ENCODE data around the gene NTN5. TPM values are rescaled to one million over a fixed set of nuclear protein-coding genes. Genes with fewer than 3 reads are reported as not detected.
A peak's percentile ranks its signal among the peaks of the same experiment; 100 is the strongest.

Gene NTN5
- total and polyA plus RNA-seq, 10 of the 15 experiments (the other 5 are each of a cell fraction or from before 2014, with no cell fraction given), result 0.07 to 0.22 TPM; not detected in 8

DNA sequence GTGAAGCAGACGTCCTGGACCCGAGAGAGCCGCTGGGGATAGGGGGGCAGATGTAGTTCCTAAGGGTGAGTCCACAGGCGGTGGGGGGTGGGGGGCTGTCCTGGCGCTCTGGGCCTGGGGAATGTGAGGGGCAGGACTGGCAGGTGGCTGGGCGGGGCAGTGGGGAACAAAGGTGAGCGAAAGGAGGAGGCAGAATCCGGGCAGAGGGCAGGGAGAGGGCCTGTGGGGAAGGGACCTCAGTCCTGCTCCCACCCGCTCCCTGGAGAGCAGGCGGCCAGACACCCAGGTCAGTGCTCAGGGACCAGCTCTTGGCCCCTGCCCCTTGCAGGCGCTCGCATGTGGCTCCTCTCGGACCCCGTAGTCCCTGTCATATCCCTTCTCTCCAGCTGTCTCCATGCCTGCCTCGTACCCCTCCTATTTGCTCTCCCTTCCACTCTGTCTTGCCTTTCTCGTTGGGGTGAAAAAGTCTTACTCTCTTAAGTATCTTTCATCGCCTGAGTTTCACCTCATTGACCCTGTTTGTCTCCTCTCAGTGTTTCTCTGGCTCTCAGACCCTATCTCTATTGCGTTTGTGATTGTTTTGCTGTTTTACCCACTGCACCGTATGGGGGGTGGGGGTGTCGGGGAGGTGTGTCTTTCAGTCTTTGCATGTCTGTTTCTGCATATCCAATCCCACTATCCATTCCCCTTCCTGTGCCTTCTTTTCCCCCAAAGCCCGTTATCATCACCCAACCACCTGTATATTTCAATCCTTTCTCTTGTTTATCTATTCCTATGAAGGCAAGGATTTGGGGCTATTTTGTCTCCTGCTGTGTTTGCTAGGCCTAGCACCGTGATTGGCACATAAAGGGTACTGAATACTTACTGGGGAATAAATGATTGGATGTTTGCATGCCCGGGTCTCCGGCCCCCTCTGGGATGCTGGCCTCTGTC lies 47.8 kb downstream of the NTN5 start:
- BruUV-seq (replicated peaks), result no TSS peak
- Histone ChIP-seq H3K9me3 (replicated peaks; ENCODE audit: control insufficient read depth, insufficient read depth, low read length) (no peaks in the 10 kb centered on the region), H3K4me3 (peak overlapping the region; percentile 68; the same call in 1 of the 2 replicates), H3K4me2 (ENCODE audit: control insufficient read depth, insufficient read depth) (peak overlapping the region; percentile 97), H4K20me1 (ENCODE audit: control insufficient read depth, insufficient read depth) (no peaks in the 10 kb centered on the region), H3K36me3 (ENCODE audit: control insufficient read depth in 2 of 2, insufficient read depth in 2 of 2, low read length in 1 of 2) (peaks cover 2 to 8% of the 10 kb centered on the region in 2 experiments; a peak in 2 of 4 replicates), H3K27ac (ENCODE audit: control insufficient read depth, insufficient read depth) (peak overlapping the region; percentile 67; the same call in 1 of the 2 replicates), H3K79me2 (ENCODE audit: control insufficient read depth, insufficient read depth, low read length) (peaks cover 20% of the 10 kb centered on the region), H2AFZ (ENCODE audit: control insufficient read depth, low read depth, low read length) (no peak overlapping the region), H3K4me1 (ENCODE audit: control insufficient read depth, insufficient read depth, low read length) (peaks cover 18% of the 10 kb centered on the region), H3K9ac (ENCODE audit: control insufficient read depth, insufficient read depth, low read length) (peak overlapping the region; percentile 64), H3K27me3 (replicated peaks in 1 of 2; ENCODE audit: control insufficient read depth in 2 of 2, insufficient read depth in 2 of 2, low read length in 1 of 2) (no peaks in the 10 kb centered on the region)
- RAD21 ChIA-PET (ENCODE audit: unreplicated experiment), result no interaction called here
- SMC1A ChIA-PET (ENCODE audit: uncharacterized antibody, unreplicated experiment), result no interaction called here
- POLR2A ChIA-PET, result interaction anchor here (6.6 kb wide), 1 partner anchor 9 kb away, joined by 62 read pairs; no protein-coding TSS in a partner anchor
- CTCF ChIA-PET, result no interaction called here
- WGBS (ENCODE audit: insufficient coverage, insufficient replicate concordance, low lambda C conversion rate, missing lambda C conversion rate), result 72% methylated on average over 22 of the region's 24 CpGs
- DNase-seq (ENCODE audit: low read depth, low spot score), result no peak
- FAIRE-seq, result no peak
- intact Hi-C loops (cut with micrococcal nuclease; ENCODE audit: unreplicated experiment), result no loop called here
- ATAC-seq, result no peak
- in situ Hi-C loops (cut with MboI), result loop anchor here (25.0 kb wide), 1 partner anchor 1262 kb away; the partner anchor contains the start of genes AKT1S1, IL4I1 and TBC1D17
- no peak for TF ChIP-seq RCOR1 (conservative IDR thresholded peaks at IDR 0.05; ENCODE audit: low read depth, low read length)
- no peak for TF ChIP-seq HDAC2 (IDR thresholded peaks at IDR 0.05)
- TF ChIP-seq, protein P1, sequence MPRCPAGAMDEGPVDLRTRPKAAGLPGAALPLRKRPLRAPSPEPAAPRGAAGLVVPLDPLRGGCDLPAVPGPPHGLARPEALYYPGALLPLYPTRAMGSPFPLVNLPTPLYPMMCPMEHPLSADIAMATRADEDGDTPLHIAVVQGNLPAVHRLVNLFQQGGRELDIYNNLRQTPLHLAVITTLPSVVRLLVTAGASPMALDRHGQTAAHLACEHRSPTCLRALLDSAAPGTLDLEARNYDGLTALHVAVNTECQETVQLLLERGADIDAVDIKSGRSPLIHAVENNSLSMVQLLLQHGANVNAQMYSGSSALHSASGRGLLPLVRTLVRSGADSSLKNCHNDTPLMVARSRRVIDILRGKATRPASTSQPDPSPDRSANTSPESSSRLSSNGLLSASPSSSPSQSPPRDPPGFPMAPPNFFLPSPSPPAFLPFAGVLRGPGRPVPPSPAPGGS (IDR thresholded peaks at IDR 0.05; ENCODE audit: borderline replicate concordance, insufficient read depth, low read depth, low read length, poor library complexity, severe bottlenecking), result no peak

Data from GM12878 (cell line).